MG63 (cell line): Measurements from ENCODE around the gene ATF1. TPM values are rescaled to one million over a fixed set of nuclear protein-coding genes. Genes with fewer than 3 reads are reported as not detected.

ENCODE experiments used
- DNase-seq: peaks from one replicate; pipeline ENCODE4 v3.0.0-alpha.2; 2020
- H3K27me3 ChIP-seq: fragments of 250-450 bp; sonication (Bioruptor Pico); 2 replicates; pipeline ENCODE4 v1.5.1; 2020; ENCODE audit warnings: mild to moderate bottlenecking, moderate library complexity
- H3K36me3 ChIP-seq: fragments of 250-450 bp; sonication (Bioruptor Pico); 2 replicates; pipeline ENCODE4 v1.5.1; 2020; ENCODE audit warnings: mild to moderate bottlenecking, moderate library complexity
- H3K4me3 ChIP-seq: fragments of 250-450 bp; sonication (Bioruptor Pico); 2 replicates; pipeline ENCODE4 v1.5.1; 2020; ENCODE audit warnings: mild to moderate bottlenecking, moderate library complexity
- H3K9me3 ChIP-seq: fragments of 250-450 bp; sonication (Bioruptor Pico); 2 replicates; pipeline ENCODE4 v1.5.1; 2020; ENCODE audit warnings: mild to moderate bottlenecking, moderate library complexity
- total RNA-seq: library from RNA; depleted of rRNA; stranded (reverse); fragments of >200 nt; shearing (Covaris generic); gene quantifications from 2 replicates; pipeline ENCODE4 v1.2.3, GENCODE V29; 2014; ENCODE audit warnings: low replicate concordance; rRNA removed

Gene ATF1
- total RNA-seq = 41.3 and 69.7 TPM in 2 replicates

DNA sequence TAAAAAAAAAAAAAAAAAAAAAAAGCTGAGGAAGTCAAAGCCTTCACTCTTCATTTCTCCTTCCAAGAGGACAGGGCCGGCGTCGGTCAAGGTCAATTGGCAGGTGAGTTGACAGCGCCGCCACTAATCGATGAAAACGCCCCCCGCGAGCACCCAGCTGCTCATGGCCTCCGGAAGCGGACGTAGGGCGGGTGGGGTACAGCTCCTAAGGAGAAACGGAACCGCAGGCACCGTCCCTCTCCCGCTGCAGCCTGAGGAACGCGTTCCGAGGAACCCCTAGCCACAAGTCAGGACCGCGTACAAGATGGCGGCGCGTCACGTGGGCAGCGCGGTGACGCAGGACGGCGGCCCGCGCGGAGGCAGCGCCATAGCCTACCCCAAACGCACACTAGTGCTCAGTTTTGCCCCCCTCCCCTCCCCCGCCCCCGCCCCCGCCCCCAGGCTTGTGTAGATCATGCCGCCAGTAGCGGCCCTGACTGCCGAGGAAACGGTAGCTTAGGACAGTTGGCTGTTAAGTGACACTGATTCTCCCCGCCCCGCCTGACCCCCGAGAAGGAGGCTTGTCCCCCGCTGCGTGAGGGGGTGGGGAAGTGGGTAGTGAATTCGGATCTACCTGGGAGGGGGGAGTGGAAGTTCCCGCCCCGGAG, at the start of gene ATF1:
ATF1 (plus strand) TSS at position 463 of the 647 bp plus-strand sequence. CDS start 16,045 bp downstream, outside the sequence.
- Histone ChIP-seq H3K27me3 (no peaks in the 10 kb centered on the region), H3K36me3 (peaks cover 2% of the 10 kb centered on the region), H3K4me3 (peak within 1 kb of the TSS; percentile 98), H3K9me3 (no peaks in the 10 kb centered on the region)
- DNase-seq = peak; percentile 93

DNA sequence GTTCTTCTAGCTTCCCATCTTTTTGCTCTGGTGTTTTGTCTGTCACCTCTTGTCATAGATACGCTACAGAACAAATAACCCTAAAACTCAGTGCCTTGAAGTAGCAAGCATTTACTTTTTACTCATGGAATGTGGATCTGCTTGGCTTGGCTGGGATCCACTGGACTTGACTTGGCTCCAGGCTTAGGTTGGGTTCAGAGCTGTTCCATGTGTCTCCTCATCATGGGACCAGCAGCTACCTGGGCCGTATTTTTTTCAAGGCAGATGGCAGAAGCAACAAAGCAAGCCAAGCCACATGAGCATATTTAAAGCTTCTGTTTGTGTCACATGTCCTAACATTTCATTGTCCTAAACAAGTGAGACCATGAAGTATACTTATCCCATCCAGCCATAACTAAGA, 48.7 kb upstream of the ATF1 start:
- H3K36me3 ChIP-seq = no peaks in the 10 kb centered on the region; the same call in none of the 2 replicates
- no peak overlapping the region for H3K4me3 ChIP-seq
- no peaks in the 10 kb centered on the region for H3K9me3 ChIP-seq
- no peak for DNase-seq
- no peaks in the 10 kb centered on the region for H3K27me3 ChIP-seq

DNA sequence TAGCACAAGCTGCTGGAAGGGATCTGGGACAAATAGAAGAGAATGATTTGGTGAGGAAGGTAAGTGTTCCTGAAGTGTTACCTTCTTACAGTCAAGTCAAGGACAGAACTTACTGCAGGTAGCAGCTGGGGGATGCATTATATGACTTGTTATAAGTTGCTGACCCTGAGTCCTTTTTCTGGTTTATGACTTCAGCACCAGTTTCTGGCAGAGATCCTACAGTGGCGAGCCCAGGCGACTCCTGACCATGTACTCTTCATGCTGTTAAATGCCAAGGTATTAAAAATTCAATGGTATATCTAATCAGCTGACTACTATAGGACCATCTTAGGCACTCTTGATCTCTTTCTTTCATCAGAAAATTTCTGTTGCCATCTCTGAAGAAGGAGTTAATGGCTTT, 45.1 kb upstream of the ATF1 start:
- H3K9me3 ChIP-seq = no peaks in the 10 kb centered on the region
- H3K27me3 ChIP-seq = no peaks in the 10 kb centered on the region
- H3K36me3 ChIP-seq = peaks cover 11% of the 10 kb centered on the region
- no peak overlapping the region for H3K4me3 ChIP-seq
- no peak for DNase-seq

DNA sequence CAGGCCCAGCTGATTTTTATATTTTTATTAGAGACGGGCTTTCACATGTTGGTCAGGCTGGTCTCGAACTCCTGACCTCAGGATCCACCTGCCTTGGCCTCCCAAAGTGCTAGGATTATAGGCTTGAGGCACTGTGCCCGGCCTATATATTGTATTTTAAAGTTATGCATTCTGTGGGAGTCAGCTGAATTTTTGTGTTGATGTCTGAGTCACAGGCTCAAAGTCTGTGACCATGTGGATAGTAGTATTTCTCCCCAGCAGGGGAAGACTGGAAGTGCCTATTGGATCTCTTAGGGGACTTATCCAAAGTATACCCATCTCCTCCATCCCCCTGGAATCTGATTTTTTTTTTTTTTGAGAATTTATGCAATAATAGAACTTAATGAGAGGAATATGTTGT, 43.8 kb upstream of the ATF1 start:
- DNase-seq = no peak
- H3K27me3 ChIP-seq = no peaks in the 10 kb centered on the region
- peaks cover 16% of the 10 kb centered on the region for H3K36me3 ChIP-seq
- H3K4me3 ChIP-seq = no peak overlapping the region
- no peaks in the 10 kb centered on the region for H3K9me3 ChIP-seq

DNA sequence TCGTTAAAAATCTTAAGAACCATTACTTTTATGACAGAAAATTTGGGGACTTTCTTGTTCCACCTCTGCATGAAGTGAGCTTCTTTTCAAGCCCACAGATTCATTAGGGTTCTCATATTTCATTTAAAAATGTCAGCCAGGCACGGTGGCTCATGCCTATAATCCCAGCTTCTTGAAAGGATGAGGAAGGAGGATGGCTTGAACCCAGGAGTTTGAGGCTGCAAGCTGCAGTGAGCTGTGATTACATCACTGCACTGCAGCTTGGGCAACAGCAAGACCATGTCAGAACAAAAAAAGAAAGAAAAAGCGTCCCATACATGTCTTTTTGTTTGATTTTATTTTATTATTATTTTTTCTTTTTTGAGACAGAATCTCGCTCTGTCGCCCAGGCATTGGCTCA, 43.4 kb upstream of the ATF1 start:
- H3K27me3 ChIP-seq = no peaks in the 10 kb centered on the region
- DNase-seq = no peak
- H3K36me3 ChIP-seq = peaks cover 16% of the 10 kb centered on the region
- H3K9me3 ChIP-seq = no peaks in the 10 kb centered on the region
- no peak overlapping the region for H3K4me3 ChIP-seq

DNA sequence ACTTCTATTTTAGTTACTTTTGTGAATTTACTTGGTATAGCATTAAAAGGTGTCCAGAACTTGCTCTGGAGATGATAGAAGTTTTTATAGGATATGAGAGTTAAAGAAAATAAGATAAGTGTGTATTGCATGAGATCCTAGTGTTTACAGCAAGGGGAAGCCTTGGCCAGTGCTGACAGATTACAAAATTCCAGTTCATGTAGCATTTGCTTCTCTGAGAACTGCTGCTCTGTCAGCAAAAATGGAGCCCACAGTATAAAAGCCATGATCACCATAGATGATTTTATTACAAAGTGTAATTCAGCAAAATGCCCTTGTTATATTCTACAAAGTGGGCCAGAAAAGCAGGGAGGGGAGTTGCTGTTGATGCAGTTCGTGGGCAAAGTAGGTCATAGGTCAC, 40.0 kb upstream of the ATF1 start:
- H3K27me3 ChIP-seq = no peaks in the 10 kb centered on the region
- no peak overlapping the region for H3K4me3 ChIP-seq
- no peaks in the 10 kb centered on the region for H3K9me3 ChIP-seq
- peaks cover 16% of the 10 kb centered on the region for H3K36me3 ChIP-seq
- no peak for DNase-seq

DNA sequence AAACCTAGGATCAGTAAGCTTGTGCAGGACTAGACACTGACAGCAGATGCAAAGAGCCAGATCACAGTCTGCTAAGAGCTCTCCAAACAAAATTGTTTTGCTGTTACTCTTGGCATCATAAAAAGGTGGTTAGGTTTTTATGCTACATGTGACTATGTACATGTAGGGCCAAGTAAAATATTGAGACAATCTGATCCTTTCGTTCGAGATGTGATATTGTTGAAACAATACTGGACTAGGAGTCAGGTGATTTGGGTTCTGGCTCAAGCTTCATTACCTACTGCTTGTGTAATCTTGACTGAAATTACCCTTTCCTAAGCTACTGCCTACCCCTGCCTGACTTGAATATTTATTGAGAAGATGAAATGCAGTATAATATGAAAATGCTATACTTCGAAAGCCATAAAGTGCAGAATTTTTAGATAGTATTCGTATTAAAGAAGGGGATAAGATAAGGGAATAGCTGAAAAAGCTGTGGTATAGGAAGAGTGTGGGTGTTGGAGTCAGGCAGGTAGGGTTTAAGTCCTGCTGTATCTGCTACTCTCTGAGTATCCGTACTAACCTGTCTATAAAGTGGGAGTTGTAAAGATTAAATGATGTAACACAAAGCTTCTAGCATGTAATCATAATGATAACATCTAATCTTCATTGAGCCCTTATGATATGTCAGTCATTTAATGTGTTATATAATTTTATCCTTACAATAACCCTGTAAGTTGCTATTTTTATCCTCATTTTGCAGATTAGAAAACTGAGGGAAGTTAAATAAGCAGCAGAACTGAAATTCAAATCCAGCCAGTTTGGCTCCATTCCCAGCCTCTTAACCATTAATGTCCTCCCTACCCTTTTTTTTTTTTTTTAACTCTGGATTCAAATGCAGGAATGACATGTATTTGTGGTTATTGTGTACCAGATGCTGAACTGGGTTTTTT, 38.6 kb upstream of the ATF1 start:
- DNase-seq = no peak
- Histone ChIP-seq H3K27me3 (no peaks in the 10 kb centered on the region), H3K9me3 (no peaks in the 10 kb centered on the region), H3K36me3 (peaks cover 19% of the 10 kb centered on the region), H3K4me3 (no peak overlapping the region)

DNA sequence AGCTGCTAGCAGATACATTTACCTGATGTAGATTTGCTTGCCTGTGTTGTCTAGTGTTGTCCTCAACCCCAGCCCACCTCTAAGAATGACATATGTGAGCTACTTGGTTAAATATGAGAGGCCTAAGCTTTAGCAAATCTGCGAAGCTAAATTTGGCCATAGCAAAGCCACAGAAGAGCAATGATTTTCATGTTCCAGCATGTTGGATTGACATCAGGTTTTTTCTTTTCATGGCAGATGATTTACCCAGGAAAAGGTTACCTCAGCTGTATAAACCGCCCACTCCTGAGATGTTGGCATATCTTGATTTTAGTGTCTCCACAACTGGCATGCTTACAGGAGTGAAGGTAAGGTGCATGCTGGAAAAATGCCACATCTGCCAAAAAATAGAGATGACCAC, 36.4 kb upstream of the ATF1 start:
- Histone ChIP-seq H3K9me3 (no peaks in the 10 kb centered on the region), H3K27me3 (no peaks in the 10 kb centered on the region), H3K36me3 (peaks cover 17% of the 10 kb centered on the region), H3K4me3 (no peak overlapping the region)
- DNase-seq = no peak

DNA sequence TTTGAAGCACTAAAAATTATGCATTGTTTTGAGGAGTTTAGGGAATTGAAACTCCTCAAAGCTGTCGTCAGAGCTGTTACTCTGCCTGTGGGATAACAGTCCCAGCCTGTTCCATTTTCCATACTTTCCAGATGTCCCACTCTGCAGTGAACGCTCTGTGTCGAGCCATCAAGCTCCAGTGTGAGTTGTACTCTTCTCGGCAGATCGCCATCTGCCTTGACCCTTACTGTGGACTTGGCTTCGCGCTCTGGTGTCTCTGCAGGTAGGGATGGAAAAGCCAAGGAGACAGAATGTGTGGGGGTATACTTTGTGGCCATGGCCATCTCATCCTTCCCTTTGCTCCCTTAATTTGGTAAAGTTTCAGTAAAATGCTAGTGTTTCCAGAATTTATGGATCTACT, 35.5 kb upstream of the ATF1 start:
- peaks cover 13% of the 10 kb centered on the region; the same call in 1 of the 2 replicates for H3K36me3 ChIP-seq
- H3K4me3 ChIP-seq = no peak overlapping the region
- H3K27me3 ChIP-seq = no peaks in the 10 kb centered on the region
- H3K9me3 ChIP-seq = no peaks in the 10 kb centered on the region
- no peak for DNase-seq

DNA sequence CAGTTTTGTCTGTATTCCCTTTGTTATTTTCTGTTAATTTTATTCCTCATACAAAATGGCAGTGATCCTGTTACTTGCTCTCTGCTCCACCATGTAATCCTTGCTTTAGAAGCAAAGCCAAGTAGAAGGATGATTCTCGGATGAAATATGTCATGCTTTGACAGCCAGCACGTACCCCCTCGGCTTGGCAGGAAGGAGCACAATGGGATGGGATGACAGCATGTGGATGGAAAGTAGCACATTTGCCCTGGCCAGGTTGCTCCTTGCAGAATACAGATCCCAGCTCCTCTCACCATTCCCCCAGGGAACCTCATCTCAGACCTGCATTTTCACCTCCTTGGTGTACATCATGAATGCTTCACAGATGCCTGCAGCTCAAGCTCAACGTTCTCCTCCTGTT, 35.1 kb upstream of the ATF1 start:
- Histone ChIP-seq H3K9me3 (no peaks in the 10 kb centered on the region), H3K27me3 (no peaks in the 10 kb centered on the region), H3K4me3 (no peak overlapping the region), H3K36me3 (peaks cover 13% of the 10 kb centered on the region; the same call in 1 of the 2 replicates)
- no peak for DNase-seq

DNA sequence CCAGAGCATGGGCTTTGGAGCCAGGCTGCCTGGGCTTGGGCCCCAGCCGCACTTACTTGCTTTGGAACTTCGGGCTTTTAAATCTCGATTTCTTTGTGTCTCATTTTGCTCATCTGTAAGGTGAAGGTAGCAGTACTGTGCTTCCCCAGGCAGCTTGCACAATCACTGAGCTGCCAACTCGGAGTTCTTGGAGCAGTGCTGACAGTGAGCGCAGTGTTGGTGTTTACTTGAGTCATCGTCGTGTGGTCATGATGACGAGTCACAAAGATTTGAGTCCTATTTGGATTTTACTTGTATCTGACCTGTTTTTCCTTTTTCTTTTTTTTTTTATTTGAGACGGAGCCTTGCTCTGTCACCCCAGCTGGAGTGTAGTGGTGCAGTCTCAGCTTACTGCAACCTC, 31.3 kb upstream of the ATF1 start:
- Histone ChIP-seq H3K36me3 (peaks cover 10% of the 10 kb centered on the region), H3K9me3 (no peaks in the 10 kb centered on the region), H3K27me3 (no peaks in the 10 kb centered on the region), H3K4me3 (no peak overlapping the region)
- peak; percentile 67 for DNase-seq

DNA sequence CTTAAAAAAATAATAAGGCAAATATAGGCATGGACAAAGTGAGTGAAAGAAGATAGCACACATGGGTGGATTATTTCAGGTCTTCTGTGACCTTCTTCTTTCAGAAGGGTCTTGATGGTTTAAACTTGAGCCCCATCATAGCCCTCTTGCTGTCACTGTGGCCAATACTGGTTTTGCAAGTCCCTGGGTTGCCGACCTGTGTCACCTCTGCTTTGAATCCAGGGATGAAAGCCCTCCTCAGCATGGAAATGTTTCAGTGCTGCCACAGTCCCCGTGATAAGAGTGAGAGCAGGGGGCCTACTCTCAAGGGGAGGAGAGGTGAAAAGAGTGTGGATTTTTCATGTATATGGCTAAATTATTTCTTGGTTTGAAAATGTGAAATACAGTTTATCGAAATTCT, 30.2 kb upstream of the ATF1 start:
- Histone ChIP-seq H3K9me3 (no peaks in the 10 kb centered on the region), H3K36me3 (peaks cover 10% of the 10 kb centered on the region), H3K27me3 (no peaks in the 10 kb centered on the region), H3K4me3 (no peak overlapping the region)
- no peak for DNase-seq

DNA sequence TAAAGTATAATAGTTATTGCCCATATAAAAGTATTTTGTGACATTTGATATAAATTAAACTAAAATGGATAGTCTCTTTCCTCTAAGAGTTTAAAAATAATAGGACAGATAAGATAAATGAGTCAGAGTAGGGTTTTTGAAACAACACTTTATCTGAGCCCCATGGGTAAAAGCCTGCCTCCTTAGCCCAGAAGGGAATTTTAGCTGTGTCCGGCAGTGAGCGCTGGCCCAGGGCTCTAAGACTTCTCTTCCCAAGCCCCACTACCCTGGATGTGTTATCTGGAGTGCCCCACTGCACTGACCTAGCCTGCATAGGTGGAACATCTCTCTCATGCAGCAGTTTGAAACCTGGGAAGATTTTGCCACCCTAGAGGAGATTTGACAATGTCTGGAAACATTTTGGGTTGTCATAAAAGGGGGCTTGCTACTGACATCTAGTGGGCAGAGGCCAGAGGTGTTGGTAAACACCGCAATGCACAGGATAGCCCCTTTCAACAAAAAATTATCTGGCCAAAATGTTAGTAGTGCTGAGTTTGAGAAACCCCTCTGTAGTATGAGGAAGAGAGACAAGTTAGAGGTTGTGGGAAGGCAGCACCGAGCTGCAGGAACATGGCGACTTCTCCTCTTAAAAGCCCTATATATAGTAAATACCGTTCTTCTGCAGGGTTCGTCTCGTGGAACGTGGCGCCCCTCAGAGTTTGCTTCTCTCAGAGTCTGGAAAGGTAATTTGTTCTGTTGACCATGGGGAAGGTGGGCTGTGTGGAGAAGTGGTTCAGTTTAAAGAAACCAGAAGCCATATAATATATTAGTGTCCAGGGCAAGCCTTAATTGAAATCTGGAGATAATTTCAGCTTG, 29.3 kb upstream of the ATF1 start:
- Histone ChIP-seq H3K9me3 (no peaks in the 10 kb centered on the region), H3K4me3 (no peak overlapping the region), H3K36me3 (peaks cover 8% of the 10 kb centered on the region), H3K27me3 (no peaks in the 10 kb centered on the region)
- DNase-seq = no peak

DNA sequence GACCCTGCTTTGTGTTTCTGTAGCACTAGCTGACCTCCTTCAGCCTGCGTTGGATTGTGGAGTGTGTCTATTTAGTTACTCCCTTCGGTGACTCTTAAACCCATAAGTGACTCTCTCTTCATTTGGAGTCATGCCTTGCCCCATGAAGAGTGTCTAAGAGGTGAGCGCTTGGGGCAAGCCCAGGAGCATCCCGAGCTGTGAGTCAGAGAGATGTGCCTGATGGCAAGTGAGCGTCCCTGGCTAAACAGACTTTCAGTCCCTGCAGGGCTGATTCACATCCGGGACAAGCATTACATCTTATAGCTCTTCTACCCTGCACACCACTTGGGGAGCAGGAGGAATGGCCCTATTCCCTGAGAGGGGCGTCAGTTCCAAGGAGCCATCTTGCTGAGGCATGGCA, 24.3 kb upstream of the ATF1 start:
- H3K4me3 ChIP-seq = no peak overlapping the region
- DNase-seq = no peak
- no peaks in the 10 kb centered on the region for H3K27me3 ChIP-seq
- no peaks in the 10 kb centered on the region for H3K9me3 ChIP-seq
- peaks cover 6% of the 10 kb centered on the region; the same call in 1 of the 2 replicates for H3K36me3 ChIP-seq

DNA sequence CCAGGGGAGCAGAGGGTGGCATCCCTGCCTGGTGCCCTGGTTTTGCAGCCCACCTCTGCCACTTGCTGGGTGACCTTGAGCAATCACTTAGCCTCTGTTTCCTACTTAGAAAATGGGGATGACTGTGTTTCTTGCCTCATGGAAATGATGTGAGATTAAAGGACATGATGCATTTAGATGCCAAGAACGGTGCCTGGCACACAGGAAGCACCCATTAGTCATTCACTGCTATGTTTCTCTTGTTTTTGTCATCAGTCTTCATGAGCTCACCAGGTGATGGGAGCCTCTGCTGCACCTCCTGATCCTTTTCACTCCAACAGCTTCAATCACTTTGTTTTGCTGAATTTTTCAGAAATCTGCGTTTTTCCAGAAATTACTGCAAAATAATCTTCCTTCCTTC, 23.6 kb upstream of the ATF1 start:
- no peak for DNase-seq
- H3K36me3 ChIP-seq = peaks cover 6% of the 10 kb centered on the region; the same call in 1 of the 2 replicates
- H3K27me3 ChIP-seq = no peaks in the 10 kb centered on the region

DNA sequence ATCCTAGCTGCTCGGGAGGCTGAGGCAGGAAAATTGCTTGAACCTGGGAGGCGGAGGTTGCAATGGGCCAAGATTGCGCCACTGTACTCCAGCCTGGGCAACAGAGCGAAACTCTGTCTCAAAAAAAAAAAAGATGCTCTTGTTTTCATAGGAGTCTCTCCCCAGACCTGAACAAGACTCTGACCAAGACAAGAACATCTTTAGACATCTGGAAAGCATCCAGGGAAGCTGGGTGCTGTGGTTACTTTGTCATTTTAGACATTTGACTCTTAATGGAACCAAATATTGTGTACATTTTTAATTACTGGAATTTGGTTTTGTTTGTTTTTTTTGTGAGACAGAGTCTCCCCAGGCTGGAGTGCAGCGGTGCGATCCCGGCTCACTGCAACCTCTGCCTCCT, 21.1 kb upstream of the ATF1 start:
- no peaks in the 10 kb centered on the region for H3K27me3 ChIP-seq
- H3K36me3 ChIP-seq = peaks cover 10% of the 10 kb centered on the region
- no peaks in the 10 kb centered on the region for H3K9me3 ChIP-seq
- no peak for DNase-seq
- no peak overlapping the region for H3K4me3 ChIP-seq

More for the DNA sequence above, 23.6 kb upstream of the ATF1 start:
- Histone ChIP-seq H3K4me3 (no peak overlapping the region), H3K9me3 (no peaks in the 10 kb centered on the region)

DNA sequence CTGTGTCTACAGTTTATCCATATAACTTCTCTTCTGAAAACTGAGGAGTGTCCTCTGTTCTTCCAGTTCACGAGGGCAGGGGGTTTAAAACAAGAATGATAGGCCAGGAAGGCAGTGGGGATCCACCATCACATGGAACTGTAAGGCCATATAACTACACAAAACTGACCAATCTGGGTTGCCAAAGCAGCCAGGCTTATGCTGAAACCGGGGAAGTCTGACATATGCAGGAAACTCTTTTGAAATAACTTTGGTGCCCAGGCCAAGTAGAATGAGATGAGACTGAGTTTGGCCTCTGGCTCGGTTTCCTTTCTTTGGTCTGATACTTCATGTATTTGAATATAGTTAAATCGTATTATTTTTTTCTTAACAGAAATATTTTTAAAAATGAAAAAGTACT, 18.0 kb upstream of the ATF1 start:
- Histone ChIP-seq H3K9me3 (no peaks in the 10 kb centered on the region), H3K4me3 (no peak overlapping the region), H3K36me3 (peaks cover 8% of the 10 kb centered on the region), H3K27me3 (no peaks in the 10 kb centered on the region)
- DNase-seq = no peak
